GM21390 (cell line): ENCODE data around the gene GNAT1.

Experiments
- ATAC-seq: cut with Tn5 transposase; IDR thresholded peaks from one replicate; pipeline ENCODE4 v1.9.1; 2021; ENCODE audit not compliant: unreplicated experiment

The GNAT1 gene

DNA sequence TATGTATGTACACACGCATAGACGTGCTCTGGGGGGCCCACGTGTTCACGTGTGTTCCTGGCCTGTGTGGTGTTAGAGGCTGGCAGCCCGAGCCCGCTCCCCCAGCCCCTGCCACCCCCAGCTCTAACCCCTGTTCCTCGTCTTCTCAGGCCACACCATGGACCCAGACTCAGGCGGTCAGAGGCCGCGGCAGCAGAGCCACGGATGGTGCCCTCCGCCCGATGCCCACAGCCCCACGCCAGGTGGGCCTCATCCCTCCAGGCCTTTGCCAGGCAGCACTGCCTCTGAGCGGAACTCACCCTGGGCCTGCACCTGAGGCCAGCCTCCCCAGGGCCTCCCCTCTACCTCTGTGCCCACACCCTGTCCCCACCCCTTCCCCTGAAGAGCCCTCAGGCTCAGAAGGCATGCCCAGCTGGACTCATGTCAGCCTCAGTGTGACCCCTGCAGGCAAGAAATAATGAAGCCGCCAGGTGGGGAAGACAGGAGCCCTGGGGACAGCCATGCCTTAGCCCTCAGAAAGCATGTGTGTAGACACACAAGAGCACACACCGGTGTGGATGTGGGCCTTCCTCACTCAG, 16.4 kb upstream of the GNAT1 start:
- ATAC-seq, result no peak

DNA sequence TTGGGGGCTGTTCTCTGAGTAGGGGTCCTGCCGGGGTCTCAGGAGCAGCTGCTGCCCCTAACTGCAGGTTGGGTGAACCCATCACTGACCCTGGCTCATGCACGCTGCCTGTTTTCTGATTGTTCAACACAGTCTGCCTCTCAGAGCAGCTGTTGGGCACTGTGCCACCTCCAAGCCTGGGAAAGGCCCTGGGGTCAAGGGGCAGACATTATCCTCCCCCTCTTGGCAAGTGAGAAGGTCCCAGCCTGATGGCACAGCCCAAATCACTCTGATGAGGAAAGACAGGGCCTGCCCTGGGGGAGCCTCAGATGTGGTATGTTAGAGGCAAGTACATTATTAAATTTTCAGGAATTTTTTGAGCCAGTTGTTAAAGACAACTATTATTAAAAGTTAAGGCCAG, 14.1 kb upstream of the GNAT1 start:
- no peak for ATAC-seq

DNA sequence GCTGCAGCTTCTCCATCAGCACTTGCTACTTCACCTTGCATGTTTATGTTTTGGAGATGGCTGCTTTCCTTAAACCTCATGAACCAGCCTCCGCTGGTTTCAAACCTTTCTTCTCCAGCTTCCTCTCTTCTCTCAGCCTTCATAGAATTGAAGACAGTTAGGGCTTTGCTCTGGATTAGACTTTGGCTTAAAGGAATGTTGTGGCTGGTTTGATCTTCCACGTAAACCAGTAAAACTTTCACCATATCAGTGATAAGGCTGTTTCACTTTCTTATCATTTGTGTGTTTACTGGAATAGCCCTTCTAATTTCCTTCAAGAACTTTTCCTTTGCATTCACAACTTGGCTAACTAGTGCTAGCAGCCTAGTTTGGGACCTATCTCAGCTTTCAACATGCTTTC, 11.7 kb upstream of the GNAT1 start:
- ATAC-seq, result no peak

GRCh38 chr3:50181985-50182384, 9.4 kb upstream of the GNAT1 start:
- ATAC-seq, result no peak

DNA sequence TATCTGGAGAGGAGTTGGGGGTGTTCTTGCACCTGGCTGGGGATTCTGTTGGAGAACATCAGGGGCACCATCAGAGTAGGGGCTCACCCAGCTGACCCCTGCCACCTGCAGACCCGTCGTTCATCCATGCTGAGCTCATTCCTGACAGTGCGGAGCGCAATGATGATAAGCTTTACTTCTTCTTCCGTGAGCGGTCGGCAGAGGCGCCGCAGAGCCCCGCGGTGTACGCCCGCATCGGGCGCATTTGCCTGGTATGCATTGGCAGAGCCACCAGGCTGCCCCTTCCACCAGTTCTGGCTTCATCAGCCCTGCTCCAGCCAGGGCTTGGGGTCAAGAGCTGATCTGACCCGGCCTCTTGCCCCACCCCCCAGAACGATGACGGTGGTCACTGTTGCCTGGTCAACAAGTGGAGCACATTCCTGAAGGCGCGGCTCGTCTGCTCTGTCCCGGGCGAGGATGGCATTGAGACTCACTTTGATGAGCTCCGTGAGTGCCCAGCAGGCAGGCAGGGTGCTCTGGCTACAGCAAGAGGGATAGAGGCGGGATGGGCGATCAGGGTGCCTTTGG, 8.8 kb upstream of the GNAT1 start:
- ATAC-seq, result no peak

DNA sequence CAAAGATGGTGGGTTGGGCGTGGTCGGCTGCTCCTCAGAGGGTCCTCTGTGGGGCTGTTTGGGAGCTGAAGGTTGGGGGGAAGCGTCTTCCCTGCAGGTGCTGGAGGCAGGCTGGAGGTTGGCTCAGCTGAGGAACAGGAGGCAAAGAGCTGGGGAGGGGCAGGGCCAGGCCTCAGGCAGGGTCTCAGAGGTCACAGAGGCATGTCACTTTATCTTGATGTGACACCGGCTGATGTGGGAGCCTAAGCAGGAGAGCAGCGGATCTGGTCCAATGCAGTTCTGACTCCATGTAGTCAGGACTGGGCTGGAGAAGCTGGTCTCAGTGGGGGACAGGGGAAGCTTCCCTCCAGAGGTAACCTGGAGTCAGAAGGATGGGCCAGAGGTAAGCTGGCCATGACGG, 7.7 kb upstream of the GNAT1 start:
- no peak for ATAC-seq

DNA sequence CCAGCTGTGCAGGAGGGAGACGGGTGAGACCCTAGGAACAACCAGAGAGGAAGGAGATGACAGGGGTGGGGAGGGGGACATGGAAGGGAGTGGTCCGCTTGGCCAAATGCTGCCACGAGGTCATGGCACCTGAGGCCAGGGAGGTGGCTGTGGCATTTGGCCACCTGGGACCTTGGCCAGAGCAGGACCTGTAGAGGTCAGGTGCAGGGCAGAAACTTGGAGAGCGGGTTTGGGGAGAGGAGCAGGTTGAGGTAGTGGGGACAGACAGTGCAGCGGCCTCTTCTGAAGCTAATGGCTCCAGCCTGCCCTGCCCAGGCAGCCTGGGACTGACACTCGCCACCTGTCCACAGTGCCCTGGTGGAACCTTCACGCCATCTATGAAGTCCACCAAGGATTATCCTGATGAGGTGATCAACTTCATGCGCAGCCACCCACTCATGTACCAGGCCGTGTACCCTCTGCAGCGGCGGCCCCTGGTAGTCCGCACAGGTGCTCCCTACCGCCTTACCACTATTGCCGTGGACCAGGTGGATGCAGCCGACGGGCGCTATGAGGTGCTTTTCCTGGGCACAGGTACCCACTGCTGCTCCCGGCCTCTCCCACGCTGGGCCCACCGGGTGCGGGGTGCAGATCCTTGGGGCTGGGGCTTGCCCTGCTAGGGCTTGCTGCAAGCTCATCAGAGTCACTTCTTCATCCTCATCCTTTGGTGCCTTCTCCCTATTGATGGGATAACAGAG, 7.0 kb upstream of the GNAT1 start:
- no peak for ATAC-seq

GRCh38 chr3:50185230-50185629, 6.2 kb upstream of the GNAT1 start:
- no peak for ATAC-seq

- ATAC-seq, result no peak
Measured at GRCh38 chr3:50186096-50186495, 5.3 kb upstream of the GNAT1 start.

DNA sequence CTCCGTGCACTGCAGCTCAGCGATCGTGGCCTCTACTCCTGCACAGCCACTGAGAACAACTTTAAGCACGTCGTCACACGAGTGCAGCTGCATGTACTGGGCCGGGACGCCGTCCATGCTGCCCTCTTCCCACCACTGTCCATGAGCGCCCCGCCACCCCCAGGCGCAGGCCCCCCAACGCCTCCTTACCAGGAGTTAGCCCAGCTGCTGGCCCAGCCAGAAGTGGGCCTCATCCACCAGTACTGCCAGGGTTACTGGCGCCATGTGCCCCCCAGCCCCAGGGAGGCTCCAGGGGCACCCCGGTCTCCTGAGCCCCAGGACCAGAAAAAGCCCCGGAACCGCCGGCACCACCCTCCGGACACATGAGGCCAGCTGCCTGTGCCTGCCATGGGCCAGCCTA, 3.7 kb upstream of the GNAT1 start:
- no peak for ATAC-seq

DNA sequence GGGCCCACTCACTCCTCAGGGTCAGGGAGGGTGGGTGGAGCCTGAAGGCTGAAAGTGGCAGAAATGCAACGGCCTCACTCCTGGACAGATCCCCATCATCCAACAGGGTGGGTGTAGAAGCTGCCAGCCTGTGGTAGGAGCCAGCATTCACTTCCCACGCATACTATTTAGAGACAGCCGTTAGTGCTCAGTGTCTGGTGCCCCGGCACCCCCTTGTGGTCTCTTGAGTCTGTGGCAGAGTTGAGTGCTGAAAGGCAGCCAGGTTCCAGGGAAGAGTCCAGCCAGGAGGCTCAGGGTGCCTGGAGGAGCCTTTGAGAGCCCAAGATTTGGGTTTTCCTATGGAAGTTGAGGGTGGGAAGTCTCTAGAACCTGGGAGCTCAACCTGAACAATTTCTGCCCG, 2.1 kb upstream of the GNAT1 start:
- ATAC-seq, result no peak

GRCh38 chr3:50189989-50190388, 1.4 kb upstream of the GNAT1 start:
- ATAC-seq, result no peak

GRCh38 chr3:50192124-50192523, 714 bp downstream of the GNAT1 start:
- ATAC-seq, result no peak

GRCh38 chr3:50192689-50193141, 1.3 kb downstream of the GNAT1 start:
- ATAC-seq, result no peak

DNA sequence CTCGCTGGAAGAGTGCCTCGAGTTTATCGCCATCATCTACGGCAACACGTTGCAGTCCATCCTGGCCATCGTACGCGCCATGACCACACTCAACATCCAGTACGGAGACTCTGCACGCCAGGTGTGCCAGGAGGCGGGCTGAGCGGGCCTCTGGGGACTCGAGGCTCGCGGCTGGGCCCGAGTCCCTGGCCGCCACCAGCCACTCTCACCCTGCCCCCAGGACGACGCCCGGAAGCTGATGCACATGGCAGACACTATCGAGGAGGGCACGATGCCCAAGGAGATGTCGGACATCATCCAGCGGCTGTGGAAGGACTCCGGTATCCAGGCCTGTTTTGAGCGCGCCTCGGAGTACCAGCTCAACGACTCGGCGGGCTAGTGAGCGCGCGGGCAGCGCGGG, 1.9 kb downstream of the GNAT1 start:
- no peak for ATAC-seq

DNA sequence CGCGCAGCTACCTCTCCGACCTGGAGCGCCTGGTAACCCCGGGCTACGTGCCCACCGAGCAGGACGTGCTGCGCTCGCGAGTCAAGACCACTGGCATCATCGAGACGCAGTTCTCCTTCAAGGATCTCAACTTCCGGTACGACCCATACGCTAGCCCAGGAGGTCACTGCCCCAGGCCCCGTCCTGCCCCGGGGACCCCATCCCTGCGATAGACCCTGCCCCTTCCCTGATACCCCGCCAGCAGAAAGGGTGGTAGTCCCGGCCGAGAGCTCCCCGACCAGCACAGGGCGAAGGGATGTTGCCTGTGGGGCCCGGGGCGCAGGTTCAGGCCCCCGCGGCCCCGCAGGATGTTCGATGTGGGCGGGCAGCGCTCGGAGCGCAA, 2.3 kb downstream of the GNAT1 start:
- no peak for ATAC-seq

- ATAC-seq, result no peak
Measured at GRCh38 chr3:50194128-50194902, 2.9 kb downstream of the GNAT1 start.

DNA sequence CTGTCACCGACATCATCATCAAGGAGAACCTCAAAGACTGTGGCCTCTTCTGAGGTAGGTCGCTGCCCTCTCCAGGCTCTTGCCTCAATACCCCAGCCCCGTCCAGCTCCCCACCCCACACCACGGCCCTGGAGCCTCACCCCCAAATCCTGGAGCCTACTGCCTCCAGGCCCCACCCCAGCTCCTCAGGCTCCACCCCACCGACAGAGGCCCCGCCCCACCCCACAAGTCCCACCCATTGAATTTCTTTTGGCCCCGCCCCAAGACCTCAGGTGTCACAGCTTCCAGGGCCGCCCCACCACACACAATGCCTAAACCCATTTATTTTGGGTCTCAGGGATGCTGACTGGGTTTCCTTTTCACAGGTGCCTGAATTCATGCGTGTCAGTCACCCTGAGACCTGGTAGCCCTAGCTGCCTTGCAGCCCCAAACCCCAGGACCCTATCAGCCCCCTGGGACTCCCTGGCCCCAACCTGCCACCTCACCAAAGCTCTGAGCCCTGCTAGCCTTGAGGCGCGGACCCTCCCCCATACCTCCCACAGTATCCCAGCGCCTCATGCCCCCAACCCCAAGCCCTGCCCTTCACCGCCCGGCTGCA, 3.6 kb downstream of the GNAT1 start:
- ATAC-seq, result no peak

DNA sequence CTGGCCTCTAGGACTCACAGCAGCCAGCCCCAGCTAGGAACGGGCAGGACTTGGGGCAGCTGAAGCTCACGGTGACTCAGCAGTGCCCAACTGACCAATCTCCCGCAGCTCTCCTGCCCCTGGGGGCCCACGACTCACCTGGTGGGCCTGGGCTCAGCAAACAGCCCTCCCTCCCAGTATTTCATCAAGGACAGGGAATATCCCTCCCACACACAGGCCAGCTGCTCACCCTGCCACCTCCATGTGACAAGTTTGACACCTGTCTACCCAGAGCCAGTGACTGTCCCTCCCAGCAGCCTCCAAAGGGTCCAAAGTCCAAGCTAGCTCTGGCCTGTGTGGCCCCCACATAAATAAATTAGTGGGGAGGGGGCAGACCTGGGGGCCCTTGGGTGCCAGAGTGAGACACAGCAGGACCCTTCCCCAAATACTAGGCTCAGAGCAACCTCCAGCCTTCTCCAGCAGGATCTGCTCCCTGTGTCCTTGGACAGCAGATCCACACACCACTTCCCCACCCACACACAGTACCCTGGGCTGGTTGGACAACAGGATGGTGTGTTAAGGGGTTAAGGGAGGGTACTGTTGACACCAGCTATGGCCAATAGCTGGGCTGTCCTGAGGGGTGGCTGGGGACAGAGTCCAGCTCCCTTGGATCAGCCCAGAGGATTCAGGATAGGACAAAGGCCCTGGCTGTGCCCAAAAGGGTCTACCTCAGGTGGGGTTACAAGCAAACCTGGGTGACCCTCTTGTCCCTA, 4.3 kb downstream of the GNAT1 start:
- ATAC-seq, result no peak

GRCh38 chr3:50196253-50196801, 4.9 kb downstream of the GNAT1 start:
- ATAC-seq, result no peak
